Motor neuron (in vitro differentiated cells): Measurements from ENCODE around the gene GRIN2C. TPM values are rescaled to one million over a fixed set of nuclear protein-coding genes. Genes with fewer than 3 reads are reported as not detected.
"Not testable (repeated sequence)": the region's sequence is repeated elsewhere in the genome, so short reads cannot be mapped to it uniquely, and the experiment has no call there.

Source experiments
- ATAC-seq, 8 experiments: fragments of 200-7000 bp; cut with Tn5 transposase; replicated peaks in 6 of 8; 2 replicates each; pipeline ENCODE4 v1.8.0; 2021; ENCODE audit warnings: mild to moderate bottlenecking in 8 of 8, moderate library complexity in 8 of 8
- H3K27ac ChIP-seq, 2 donors: fragments of 250-450 bp; sonication (Bioruptor Pico); 2 replicates each; pipeline ENCODE4 v1.9.0; 2021; ENCODE audit warnings: antibody characterized with exemption in 2 of 2, mild to moderate bottlenecking in 2 of 2, moderate library complexity in 1 of 2
- H3K4me1 ChIP-seq, 2 donors: fragments of 250-450 bp; sonication (Bioruptor Pico); replicated peaks in 1 of 2; 2 replicates each; pipeline ENCODE4 v1.6.1; 2021; ENCODE audit warnings: antibody characterized with exemption in 2 of 2, mild to moderate bottlenecking in 2 of 2, moderate library complexity in 1 of 2
- H3K4me3 ChIP-seq, 5 donors: fragments of 250-450 bp; sonication (Bioruptor Pico); 2 replicates each; pipeline ENCODE4 v1.9.0; 2021; ENCODE audit warnings: antibody characterized with exemption in 5 of 5, mild to moderate bottlenecking in 5 of 5, moderate library complexity in 4 of 5
- WGBS, 10 experiments: fragments of 450-650 bp; shearing (Covaris generic); methylation state at CpG; one replicate each; pipeline ENCODE4 v1.0.0; 2022; 5-methylcytosine and 5-hydroxymethylcytosine counted together
- in situ Hi-C, 9 experiments: fragments of 400-800 bp; cut with MboI; loops; one replicate each; pipeline ENCODE4 v1.15.0; 2021; ENCODE audit warnings: low sequenced_read_pairs in 9 of 9, low pct_unique_long_range_greater_than_20kb in 2 of 9; ENCODE audit not compliant: unreplicated experiment in 9 of 9
- total RNA-seq, 8 experiments: library from RNA; unstranded; fragments of 300-600 nt; gene quantifications; 2 replicates each; pipeline versions ENCODE4 v1.2.3 to v1.2.4, GENCODE V29; 2022

Gene GRIN2C
- total RNA-seq, 8 experiments from 2014 or later = 0.15 to 1.0 (median 0.30) TPM

DNA sequence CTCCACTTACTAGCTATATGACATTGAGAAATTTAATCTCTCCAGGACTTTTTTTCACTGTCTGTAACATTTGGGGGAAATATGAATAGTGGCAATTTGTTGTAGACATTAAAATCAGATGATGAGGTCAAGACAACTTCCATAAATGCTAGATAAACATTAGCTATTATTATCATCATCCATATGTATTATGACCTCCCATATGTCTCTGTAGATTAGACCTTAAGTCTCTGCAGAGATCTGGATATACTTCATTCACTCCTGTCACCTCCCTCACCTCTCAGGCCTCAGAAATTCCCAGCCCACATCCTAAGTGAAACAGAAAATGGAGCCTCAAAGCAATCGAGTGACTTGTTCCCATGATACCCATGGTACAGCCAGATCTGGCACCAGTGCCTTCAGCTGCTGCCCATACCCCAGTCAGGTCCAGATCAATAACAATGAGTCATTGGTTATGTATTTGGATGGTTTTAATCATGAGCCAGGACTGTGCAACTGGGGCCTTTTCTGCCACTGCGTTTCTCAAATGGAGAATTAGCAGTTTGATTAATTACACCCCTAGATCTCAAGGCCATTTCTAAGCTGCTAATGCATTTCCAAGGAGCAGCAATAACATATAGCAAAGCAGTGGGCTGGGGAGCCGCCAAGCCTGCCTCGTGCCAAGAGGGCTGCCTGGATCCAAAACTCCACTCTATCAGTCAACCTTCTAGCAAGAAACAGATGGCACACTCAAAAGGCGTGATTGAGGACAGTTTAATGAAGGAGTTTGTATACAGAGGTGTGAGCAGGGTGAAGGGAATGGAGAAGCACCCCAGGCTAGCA is 15.7 kb upstream of the GRIN2C start:
- in situ Hi-C loops = no loop called here
- Histone ChIP-seq H3K27ac (no peak overlapping the region), H3K4me3 (no peak overlapping the region), H3K4me1 (peaks cover 4 to 6% of the 10 kb centered on the region in 2 donors)
- WGBS, 10 experiments = 20 to 89% (median 66%) methylated on average over 1 to 5 of the region's 5 CpGs; no CpG with 5 or more reads in 6 of the 10 experiments
- no peak for ATAC-seq

DNA sequence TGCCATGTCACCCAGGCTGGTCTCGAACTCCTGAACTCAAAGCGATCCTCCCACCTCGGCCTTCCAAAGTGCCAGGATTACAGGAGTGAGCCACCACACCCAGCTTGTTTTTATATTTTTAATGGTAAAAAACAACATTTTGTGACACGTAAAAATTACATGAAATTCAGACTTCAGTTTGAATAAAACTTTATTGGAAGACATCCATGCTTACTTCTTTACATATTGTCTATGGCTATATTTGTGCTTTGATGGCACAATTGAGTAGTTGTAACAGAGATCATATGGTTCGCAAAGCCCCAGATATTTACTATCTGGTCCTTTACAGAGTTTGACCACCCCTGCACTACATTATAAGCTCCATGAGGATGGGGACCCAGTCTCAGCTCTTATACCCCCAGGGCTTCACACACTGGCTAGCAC is 14.9 kb upstream of the GRIN2C start:
- H3K4me1 ChIP-seq = peaks cover 4 to 6% of the 10 kb centered on the region in 2 donors
- no peak overlapping the region for H3K27ac ChIP-seq
- H3K4me3 ChIP-seq = no peak overlapping the region
- 74 to 100% (median 93%) methylated on average over 1 to 5 of the region's 5 CpGs for WGBS, 10 experiments
- ATAC-seq = no peak
- in situ Hi-C loops = loop anchor here in 1 of 9 experiments (25.0 kb wide), 1 partner anchor 112 kb away; no protein-coding TSS in a partner anchor

DNA sequence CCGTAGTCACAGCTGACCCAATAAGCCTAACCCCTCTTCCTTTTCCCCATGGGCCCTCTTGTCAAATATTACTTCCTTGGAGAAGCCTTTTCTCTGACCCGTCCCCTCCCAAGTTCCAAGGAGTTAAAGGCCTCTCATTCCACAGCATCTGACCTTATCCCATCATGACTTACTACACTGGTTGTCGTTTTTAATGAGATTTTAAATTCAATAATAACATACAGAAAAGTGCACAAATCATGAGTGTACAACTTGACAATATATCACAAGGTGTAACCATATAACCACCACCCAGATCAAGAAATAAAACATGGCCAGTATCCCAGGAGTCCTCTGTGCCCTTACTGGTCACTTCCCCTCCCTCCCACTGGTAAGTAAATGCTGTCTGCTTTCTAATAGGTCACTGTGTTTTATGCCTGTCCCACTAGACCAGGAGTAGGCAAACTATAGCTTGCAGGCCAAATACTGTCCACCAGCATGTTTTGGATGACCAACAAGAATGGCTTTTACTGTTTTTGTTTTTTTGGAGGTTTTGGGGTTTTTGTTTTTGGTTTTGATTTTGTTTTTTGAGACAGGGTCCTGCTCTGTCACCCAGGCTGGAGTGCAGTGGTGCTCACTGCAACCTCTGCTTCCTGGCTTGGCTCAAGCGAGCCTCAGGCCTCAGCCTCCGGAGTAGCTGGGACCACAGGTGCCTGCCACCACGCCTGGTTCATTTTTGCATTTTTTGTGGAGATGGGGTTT is 14.4 kb upstream of the GRIN2C start:
- Histone ChIP-seq H3K27ac (no peak overlapping the region), H3K4me1 (peaks cover 4 to 6% of the 10 kb centered on the region in 2 donors), H3K4me3 (peak overlapping the region; percentile 50 to 68 (median 60))
- in situ Hi-C loops = loop anchor here in 1 of 9 experiments (25.0 kb wide), 1 partner anchor 112 kb away; no protein-coding TSS in a partner anchor
- no peak for ATAC-seq
- WGBS, 10 experiments = 0 to 80% (median 51%) methylated on average over 1 to 5 of the region's 6 CpGs; no CpG with 5 or more reads in 1 of the 10 experiments

DNA sequence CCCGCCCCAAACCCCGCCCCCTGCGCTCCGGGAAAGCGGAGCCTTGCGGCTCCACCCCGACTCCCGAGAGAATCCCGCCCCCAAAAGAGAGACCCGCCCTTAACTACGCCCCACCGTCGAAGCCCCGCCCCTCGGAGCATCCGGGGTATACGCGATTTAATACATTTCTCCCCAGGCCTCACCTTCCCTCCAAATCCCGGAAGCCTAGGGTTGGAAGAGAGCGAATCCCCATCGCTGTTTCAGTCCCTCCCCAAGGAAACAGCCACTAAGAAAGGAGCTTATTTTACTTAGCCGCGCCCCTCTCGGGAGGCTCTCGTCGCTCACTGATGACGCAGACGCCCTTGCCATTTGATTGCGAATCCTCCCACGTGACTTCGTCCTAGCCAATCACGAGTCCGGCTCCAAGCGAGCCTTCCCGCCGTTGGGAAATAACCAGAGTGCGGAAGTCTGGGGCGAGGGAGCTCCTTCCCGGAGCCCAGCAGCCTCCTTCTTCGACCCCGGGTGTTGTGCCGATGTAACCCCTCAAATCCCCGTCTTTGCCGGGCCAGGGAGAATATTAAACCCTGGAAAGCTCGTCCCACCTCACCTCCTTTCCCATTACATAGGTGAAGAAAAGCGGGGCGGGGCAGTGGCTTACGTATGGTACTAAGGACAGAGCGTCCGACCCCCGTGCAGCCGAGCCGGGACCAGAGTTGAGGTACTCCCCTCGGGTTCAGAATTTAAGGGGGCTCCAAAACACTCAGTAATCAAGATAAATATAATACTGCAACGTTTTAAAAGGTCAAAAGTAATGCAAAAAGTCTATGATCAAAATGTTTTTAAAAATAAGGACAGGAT is 13.6 kb upstream of the GRIN2C start:
- Histone ChIP-seq H3K4me1 (peaks cover 4 to 6% of the 10 kb centered on the region in 2 donors), H3K27ac (peak overlapping the region; percentile 57 to 58), H3K4me3 (peak overlapping the region; percentile 50 to 85 (median 60))
- peak; percentile 89 to 95 (median 93) for ATAC-seq
- WGBS, 10 experiments = 0 to 9% (median 0%) methylated on average over 1 to 15 of the region's 55 CpGs; no CpG with 5 or more reads in 3 of the 10 experiments
- in situ Hi-C loops = loop anchor here in 1 of 9 experiments (25.0 kb wide), 1 partner anchor 111 kb away; no protein-coding TSS in a partner anchor

DNA sequence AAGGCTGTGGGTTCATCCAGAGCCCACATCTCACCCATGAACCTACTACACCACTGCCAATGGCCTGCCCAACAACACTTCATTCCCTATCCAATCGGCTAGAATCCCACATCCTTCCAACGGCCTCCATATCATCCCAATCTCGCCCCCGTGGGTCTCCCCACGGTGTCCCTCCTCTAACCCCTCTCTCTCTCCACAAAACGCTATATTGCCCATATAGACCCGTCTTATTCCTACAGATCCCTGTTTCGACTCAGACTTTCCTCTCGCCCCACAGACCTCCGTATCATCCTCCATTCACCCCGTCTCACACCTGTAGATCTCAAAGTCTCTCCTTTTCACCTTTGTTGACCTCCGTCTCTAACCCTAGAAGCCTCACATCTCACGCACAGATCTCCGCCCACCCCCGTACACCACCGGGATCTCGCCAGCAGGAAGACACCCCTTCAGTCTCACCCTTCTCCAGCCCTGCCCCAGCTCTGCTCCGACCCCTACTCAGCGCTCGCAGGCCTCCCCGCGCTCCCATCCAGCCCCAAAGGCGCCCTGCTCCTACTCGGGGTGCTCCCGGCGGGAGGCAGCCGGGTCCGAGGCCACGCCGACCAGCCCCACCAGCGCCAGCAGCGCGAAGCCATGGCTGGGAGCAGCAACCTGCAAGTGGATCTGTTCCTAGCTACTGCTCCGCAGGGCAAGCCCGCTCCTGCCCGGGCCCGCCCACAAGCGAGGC is 12.8 kb upstream of the GRIN2C start, which contains the start of gene FDXR:
Gene FDXR, minus strand, starts transcription at position 682 of the 724 bp plus-strand sequence. Its CDS starts 50 bp downstream, at position 632.
- Histone ChIP-seq H3K27ac (peak within 1 kb of the TSS; percentile 59 to 65), H3K4me1 (peaks cover 4 to 6% of the 10 kb centered on the region in 2 donors), H3K4me3 (peak within 1 kb of the TSS; percentile 50 to 85 (median 60))
- in situ Hi-C loops = loop anchor here in 1 of 9 experiments (25.0 kb wide), 1 partner anchor 110 kb away; no protein-coding TSS in a partner anchor
- peak; percentile 71 to 85 (median 82) for ATAC-seq
- 0 to 12% (median 5%) methylated on average over 2 to 13 of the region's 38 CpGs; no CpG with 5 or more reads in 5 of the 10 experiments for WGBS, 10 experiments

DNA sequence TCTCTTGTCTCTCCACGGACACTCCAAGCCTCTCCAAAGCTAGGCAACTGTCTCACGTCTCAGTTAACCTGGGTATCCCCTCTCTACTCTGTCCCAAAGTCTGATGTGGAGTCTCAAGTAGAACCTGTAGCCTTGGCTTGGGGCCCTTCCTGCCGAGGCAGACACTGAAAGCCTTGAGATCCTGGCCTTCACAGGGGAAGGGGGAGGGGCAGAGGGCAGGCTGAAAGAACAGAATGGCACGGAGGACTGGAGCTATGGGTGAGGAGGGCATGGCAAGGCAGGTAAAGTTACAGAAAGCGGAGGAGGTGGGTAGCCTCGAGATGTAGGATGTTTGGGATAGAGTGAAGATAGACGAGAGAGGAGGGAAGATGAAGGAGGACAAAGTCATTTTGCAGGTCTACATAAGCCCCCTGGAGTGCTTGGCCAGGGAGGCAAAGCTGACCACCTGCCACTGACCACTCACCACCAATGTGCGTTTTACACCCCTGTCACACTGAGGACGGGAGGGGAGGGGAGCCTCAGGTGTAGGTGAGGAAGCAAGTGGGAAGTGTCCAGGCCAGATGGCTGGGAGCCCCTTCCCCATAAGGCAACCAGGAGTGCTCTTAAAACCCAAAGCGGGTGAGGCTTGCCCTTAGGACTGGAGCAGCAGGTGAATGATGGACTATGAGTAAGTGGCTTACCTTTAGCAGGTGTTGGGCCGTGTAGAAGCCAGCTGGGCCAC is 11.8 kb upstream of the GRIN2C start:
- ATAC-seq = no peak
- in situ Hi-C loops = loop anchor here in 1 of 9 experiments (25.0 kb wide), 1 partner anchor 109 kb away; no protein-coding TSS in a partner anchor
- 35 to 100% (median 78%) methylated on average over 1 to 7 of the region's 11 CpGs; no CpG with 5 or more reads in 2 of the 10 experiments for WGBS, 10 experiments
- no peak overlapping the region for H3K27ac ChIP-seq
- H3K4me3 ChIP-seq = peak overlapping the region in 1 of 5 donors; percentile 60
- H3K4me1 ChIP-seq = peaks cover 4 to 6% of the 10 kb centered on the region in 2 donors

DNA sequence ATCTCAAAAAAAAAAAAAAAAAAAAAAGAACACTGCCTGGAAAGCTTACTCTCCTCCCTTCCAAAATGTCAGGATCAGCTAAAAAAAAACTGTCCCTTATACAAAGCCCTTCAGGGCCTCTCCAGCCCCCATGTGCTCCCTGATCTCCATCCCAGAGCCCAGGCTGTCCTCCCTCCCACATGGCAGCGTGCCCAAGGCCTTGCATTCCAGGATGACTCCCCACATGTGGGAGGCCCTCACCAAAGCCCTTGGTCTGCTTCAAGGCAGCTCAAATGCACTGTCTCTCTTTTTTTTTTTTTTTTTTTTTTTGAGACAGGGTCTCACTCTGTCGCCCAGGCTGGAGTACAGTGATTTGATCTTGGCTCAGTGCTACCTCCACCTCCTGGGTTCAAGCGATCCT is 10.8 kb upstream of the GRIN2C start:
- in situ Hi-C loops = loop anchor here in 1 of 9 experiments (25.0 kb wide), 1 partner anchor 108 kb away; no protein-coding TSS in a partner anchor
- Histone ChIP-seq H3K27ac (no peak overlapping the region), H3K4me3 (no peak overlapping the region), H3K4me1 (peaks cover 4 to 6% of the 10 kb centered on the region in 2 donors)
- WGBS, 10 experiments = 17 to 100% methylated on average over 1 of the region's 3 CpGs; no CpG with 5 or more reads in 8 of the 10 experiments
- ATAC-seq = no peak

DNA sequence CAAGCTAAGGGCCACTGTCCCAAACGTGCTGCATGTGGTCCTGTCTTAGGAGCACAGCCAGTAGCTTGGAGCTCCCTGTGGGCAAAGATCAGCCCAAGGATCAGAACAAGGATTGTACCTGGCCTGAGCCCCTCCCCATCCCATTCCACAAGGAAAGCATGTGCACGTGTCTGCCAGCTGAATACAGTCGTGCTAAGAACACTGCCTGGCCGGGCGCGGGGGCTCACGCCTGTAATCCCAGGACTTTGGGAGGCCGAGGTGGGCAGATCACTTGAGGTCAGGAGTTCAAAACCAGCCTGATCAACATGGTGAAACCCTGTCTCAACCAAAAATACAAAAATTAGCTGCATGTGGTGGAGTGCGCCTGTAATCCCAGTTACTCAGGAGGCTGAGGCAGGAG is 10.3 kb upstream of the GRIN2C start:
- ATAC-seq, H3K27ac ChIP-seq, H3K4me3 ChIP-seq, H3K4me1 ChIP-seq: not testable (repeated sequence)
- WGBS, 10 experiments = 70 to 89% (median 80%) methylated on average over 1 to 6 of the region's 9 CpGs; no CpG with 5 or more reads in 5 of the 10 experiments
- in situ Hi-C loops = loop anchor here in 1 of 9 experiments (25.0 kb wide), 1 partner anchor 108 kb away; no protein-coding TSS in a partner anchor

DNA sequence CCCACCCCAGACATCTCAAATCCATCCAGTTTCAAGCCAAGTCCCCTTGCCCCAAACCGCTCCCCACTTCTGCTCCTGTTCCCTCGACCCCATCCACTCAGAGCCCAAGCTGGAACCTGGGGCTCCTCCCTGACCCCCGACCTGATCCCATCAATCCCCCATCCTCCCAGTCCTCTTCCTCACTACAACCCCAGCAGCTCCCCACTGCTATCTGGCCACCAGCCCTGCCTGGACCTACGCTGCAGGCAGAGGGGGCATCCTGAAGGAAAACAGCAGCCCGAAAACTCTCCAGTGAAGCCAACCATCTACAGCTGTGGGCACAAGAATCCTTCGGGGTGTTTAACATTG is 9.2 kb upstream of the GRIN2C start:
- no peak for ATAC-seq
- in situ Hi-C loops = loop anchor here in 3 of 9 experiments (10.0 to 25.0 kb wide), 2 partner anchors 74 to 107 kb away; no protein-coding TSS in a partner anchor
- no peak overlapping the region for H3K27ac ChIP-seq
- peaks cover 4 to 8% of the 10 kb centered on the region in 2 donors for H3K4me1 ChIP-seq
- no peak overlapping the region for H3K4me3 ChIP-seq
- WGBS, 10 experiments = 73 to 100% (median 83%) methylated on average over 1 to 2 of the region's 6 CpGs; no CpG with 5 or more reads in 7 of the 10 experiments

DNA sequence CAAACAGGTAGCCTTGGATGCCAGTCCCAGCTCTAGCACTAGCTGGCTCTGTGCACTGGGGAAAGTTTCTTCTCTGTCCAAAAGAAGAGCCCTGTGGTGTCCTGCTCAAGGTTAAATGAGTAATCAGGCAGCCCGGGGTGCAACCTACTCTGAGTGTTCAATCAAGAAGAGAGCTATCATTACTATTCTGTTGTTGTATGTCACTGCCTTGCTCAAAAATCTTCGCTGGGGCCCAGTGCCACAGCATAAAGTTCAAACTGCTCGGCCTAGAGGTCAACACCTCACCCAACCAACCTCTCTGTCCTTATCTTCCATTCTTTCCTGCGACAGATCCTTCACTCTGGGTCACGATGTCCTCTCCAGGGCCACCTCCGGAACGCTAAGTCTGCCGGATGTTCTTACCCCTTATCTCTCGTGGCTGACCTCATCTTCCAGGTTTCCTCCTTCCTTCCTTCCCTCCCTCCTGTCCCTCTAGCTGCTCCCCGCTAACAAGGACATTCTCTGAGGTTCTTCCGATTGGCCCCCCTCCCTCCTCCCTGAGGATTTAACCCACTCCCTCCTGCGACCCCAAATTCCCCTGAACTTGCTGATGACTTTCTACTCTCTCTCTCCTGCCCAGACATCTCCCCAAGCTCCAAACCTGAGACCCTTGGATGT is 8.7 kb upstream of the GRIN2C start:
- in situ Hi-C loops = loop anchor here in 3 of 9 experiments (10.0 to 25.0 kb wide), 2 partner anchors 74 to 106 kb away; no protein-coding TSS in a partner anchor
- H3K4me1 ChIP-seq = peaks cover 3 to 8% of the 10 kb centered on the region in 2 donors
- no peak overlapping the region for H3K4me3 ChIP-seq
- no peak overlapping the region for H3K27ac ChIP-seq
- WGBS, 10 experiments = 50 to 100% (median 85%) methylated on average over 1 to 8 of the region's 12 CpGs; no CpG with 5 or more reads in 2 of the 10 experiments
- ATAC-seq = no peak
